HUDEP-2 (cell line): ENCODE results near the gene PRDM16.
"Not testable (repeated sequence)": the region's sequence is repeated elsewhere in the genome, so short reads cannot be mapped to it uniquely, and the experiment has no call there.

ENCODE experiments used
- DNase-seq, 76 experiments: peaks; one replicate each; lab custom pipeline; 2025; ENCODE audit not compliant: unreplicated experiment in 76 of 76; lab: John Stamatoyannopoulos, UW

Gene PRDM16

DNA sequence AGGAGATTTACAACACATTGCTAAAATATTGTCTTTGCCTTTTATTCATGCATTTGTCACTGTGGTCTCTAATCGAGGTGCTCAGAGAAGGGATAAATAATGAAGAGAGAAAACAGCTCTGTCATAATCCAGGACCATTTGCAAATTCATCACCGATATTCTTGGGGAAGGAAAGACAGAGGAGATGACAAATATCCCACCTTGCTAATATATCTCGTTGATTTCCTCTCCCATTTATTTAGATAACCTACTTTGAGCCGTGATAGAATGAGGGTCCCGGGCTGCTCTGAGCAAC, 86.9 kb downstream of the PRDM16 start:
- DNase-seq: no peak

GRCh38 chr1:3156936-3157335, 87.9 kb downstream of the PRDM16 start:
- no peak for DNase-seq

- no peak for DNase-seq
Measured at GRCh38 chr1:3158347-3158746, 89.3 kb downstream of the PRDM16 start.

DNA sequence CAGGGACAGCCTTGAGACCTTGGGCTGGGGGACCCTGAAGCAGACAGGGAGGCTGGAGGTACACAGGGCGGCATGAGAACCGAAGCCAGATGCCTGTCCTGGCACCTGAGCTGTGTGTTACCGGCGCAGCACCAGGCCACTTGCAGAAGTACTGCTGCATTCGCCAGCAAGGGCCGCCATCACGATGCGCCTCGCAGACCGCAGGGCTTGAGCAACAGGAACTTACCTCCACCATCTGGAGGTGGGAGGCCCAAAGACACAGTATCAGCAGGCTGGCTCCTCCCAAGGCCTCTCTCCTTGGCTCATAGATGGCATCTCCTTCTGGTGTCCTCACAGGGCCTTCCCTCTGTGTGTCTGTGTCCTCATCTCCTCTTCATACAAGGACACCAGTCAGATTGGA, 90.1 kb downstream of the PRDM16 start:
- DNase-seq: no peak

DNA sequence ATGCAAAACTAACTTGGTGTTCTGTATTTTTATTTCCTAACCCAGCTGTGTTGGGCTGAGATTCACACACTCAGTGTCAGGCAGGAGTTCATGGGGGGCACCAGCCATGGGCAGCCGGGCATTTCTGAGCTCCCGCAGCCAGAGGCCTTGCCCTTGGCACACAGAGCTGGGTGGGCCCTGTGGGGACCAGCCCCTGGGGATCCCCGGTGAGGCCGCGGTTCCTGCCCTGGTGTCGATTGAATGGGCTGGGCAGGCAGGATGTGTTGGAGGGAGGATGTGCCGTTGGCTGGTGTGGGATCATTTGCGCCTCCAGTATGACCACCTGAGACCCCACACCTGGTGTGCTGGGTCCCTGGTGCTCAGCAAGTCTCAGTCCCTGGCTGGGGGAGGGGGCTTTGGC, 91.0 kb downstream of the PRDM16 start:
- no peak for DNase-seq

GRCh38 chr1:3160647-3161145, 91.7 kb downstream of the PRDM16 start:
- no peak for DNase-seq

GRCh38 chr1:3161176-3161840, 92.3 kb downstream of the PRDM16 start:
- no peak for DNase-seq

DNA sequence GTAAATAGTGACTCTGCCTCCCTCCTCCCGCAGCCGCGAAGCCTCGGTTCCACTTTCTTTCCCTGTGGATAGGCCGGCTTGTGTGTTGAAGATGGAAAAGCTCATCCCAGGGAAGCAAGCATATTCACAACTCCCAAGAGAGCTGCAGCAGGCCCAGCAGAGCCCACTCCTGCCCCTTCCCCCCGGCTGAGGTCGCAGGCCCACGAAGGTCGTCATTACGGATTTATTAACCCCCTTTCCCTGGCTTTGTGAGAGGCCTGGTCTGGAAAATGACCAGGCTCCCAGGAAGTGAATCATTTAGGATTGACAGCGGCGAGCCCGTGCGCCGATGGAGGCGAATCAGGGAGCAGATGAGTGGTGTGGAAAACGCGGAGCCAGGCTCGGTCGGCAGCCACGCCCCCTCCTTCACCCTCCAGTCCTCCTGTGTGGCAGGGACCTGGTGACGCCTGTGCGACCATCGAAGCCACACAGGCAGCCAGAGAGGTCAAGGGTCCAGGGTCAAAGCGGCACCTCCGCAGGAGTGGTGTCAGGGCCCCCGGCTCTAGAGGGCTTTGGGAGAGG, 93.4 kb downstream of the PRDM16 start:
- DNase-seq: no peak

DNA sequence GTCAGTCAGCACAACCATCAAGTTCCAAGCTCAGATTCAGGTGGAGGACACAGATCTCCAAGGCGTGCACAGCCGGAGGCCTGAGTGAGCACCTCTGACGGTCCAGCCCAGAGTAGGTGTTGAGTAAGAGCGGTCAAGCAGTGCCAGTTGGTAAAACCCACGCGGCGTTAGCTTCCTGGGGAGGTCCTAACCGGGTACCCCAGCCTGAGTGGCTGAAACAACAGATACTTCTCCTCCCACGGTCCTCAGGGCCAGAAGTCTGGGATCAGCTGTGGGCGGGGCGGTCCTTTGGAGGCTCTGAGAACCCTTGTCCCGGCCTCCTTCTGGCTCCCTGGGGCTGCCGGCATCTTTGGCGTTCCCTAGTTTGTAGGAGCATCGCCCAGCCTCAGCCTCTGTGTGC, 94.4 kb downstream of the PRDM16 start:
- no peak for DNase-seq

DNA sequence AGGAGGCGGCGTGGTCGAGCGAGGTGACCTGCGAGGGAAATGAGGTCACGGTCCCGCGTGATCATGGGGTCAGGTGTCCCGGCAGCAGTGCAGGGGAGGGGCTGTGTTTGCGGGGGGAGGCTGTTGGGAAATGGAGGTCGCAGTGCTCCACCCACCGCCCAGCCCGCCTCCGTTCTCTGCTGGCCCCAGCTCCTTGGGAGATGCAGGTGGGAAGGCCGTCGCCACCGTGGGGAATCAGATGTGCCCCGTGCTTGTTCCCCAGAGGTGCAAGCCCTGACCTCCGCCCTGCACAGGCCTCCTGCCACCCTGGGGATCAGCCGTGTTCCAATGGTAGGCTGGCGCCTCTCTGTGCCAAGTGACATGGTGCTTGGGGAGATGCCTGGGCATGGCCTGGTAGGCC, 95.7 kb downstream of the PRDM16 start:
- DNase-seq: no peak

DNA sequence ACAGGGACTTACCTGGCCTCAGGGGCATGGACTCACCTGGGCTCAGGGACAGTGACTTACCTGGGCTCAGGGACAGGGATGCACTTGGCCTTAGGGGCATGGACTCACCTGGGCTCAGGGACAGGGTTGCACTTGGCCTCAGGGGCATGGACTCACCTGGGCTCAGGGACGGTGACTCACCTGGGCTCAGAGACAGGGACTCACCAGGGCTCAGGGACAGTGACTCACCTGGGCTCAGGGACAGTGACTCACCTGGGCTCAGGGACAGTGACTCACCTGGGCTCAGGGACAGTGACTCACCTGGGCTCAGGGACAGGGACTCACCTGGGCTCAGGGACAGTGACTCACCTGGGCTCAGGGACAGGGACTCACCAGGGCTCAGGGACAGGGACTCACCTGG, 96.2 kb downstream of the PRDM16 start:
- not testable (repeated sequence) for DNase-seq

- no peak for DNase-seq
Measured at GRCh38 chr1:3166206-3166918, 97.4 kb downstream of the PRDM16 start.

DNA sequence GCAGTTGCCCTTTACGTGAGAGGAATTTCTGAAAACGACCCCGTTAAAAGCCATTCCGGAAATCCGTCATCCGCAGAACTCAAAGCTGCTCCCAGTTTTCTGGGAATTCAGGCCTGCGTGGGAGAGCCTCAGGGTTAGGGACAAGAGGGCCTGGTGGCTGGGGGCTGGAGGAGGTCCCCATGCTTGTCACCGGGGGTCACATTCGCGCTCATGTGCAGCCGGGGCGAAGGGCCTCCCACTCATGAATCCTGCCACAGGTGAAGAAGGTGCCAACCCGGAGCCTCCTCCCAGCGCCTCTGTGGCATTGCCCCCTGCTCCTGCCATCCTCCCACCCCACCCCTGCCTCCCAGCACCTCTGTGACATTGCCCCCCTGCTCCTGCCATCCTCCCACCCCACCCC, 98.3 kb downstream of the PRDM16 start:
- no peak for DNase-seq

DNA sequence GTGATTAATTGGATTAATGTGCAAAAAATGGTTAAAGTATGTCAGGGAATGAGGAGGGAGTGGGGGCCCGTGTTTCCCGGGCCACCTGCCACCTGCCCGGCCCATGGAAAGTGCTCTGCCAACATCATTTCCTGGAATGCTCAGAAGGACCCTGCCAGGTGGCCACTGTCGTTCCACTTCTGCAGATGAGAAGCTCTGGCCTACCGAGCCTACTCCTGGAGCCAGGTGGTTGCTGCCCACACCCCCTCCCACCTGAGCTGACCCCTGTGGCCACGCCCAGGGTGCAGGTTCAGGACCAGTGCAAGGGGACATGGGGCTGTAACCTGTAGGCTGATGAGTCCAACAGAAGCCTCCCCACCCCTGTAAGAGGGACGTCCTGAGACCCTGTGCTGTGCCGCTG, 99.7 kb downstream of the PRDM16 start:
- no peak for DNase-seq

DNA sequence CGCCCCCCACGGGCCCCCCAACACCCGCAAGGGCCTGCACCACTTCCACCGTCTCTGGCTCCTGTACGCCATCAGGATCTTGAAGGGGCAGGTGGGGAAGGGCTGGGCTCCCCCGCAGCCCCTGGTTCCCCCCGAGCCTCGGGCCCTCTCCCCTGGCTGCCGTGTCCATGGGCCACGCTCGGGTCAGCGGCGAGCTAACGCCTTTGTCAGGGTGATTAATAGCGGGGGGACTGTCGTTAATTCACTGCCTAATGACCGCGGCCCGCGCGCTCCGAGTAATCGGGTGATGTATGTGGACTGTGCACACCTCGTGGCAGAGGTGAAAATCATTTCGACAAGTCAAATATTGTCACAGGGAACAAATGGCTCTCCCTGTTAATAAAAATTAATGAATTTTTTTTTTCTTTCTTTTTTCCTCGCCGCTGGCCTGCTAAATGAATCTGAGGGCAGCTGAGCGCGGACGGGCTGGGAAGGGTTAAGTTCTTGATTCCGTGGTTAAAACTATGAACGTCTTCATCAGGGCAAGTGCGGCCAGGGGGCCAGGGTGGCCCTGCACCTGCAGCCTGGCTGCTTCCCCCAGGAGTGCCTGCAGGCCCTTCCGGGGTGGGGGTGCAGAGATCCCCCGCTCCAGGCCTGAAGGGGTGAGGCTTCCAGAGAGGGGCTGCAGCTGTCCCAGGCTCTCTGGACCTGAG, 100.8 kb downstream of the PRDM16 start:
- no peak for DNase-seq

GRCh38 chr1:3170561-3171453, 101.8 kb downstream of the PRDM16 start:
- DNase-seq: no peak

GRCh38 chr1:3171761-3172160, 102.8 kb downstream of the PRDM16 start:
- DNase-seq: no peak

- DNase-seq: no peak
Measured at GRCh38 chr1:3172431-3173380, 103.7 kb downstream of the PRDM16 start.

- no peak for DNase-seq
Measured at GRCh38 chr1:3173381-3173980, 104.5 kb downstream of the PRDM16 start.
